Gastrocnemius medialis (tissue), 4 donors: Measurements from ENCODE around the gene KCNB1. TPM values are rescaled to one million over a fixed set of nuclear protein-coding genes. Genes with fewer than 3 reads are reported as not detected.

Experiments used
- ATAC-seq, 2 donors: fragments of 150-250 bp; one replicate each; pipeline ENCODE4 v1.9.1; 2016
- DNase-seq, 2 donors: peaks; one replicate each; pipeline ENCODE4 v3.0.0-alpha.2; 2019
- H3K27ac ChIP-seq, 4 donors: fragments of 200-600 bp; sonication (generic); 1 replicate in 1 of 4; 2 replicates in 3 of 4; pipeline ENCODE4 v1.5.1; 2016 to 2018; ENCODE audit warnings: mild to moderate bottlenecking in 2 of 4, moderate library complexity in 1 of 4
- H3K27me3 ChIP-seq, 3 donors: fragments of 200-600 bp; sonication (generic) in 2 of 3; 1 replicate in 1 of 3; 2 replicates in 2 of 3; pipeline versions ENCODE4 v1.5.1 to v1.6.0; 2016 to 2019; ENCODE audit warnings: mild to moderate bottlenecking in 1 of 3, moderate library complexity in 1 of 3
- H3K36me3 ChIP-seq, 2 donors: fragments of 200-600 bp; sonication (generic) in 1 of 2; one replicate each; pipeline ENCODE4 v1.5.1; 2017 to 2018
- H3K4me1 ChIP-seq, 2 donors: fragments of 200-600 bp; sonication (generic) in 1 of 2; one replicate each; pipeline ENCODE4 v1.5.1; 2016 to 2017; ENCODE audit warnings: mild to moderate bottlenecking in 2 of 2
- H3K4me3 ChIP-seq, 4 donors: fragments of 200-600 bp; sonication (generic) in 3 of 4; 1 replicate in 1 of 4; 2 replicates in 3 of 4; pipeline ENCODE4 v1.5.1; 2016 to 2019; ENCODE audit warnings: mild to moderate bottlenecking in 2 of 4
- H3K9me3 ChIP-seq, 3 donors: fragments of 200-600 bp; sonication (generic) in 2 of 3; 1 replicate in 1 of 3; 2 replicates in 2 of 3; pipeline ENCODE4 v1.5.1; 2016 to 2019
- POLR2A ChIP-seq, 2 donors: fragments of 450-650 bp; IDR thresholded peaks; one replicate each; pipeline ENCODE4 v1.6.1; 2017; ENCODE audit warnings: antibody characterized with exemption in 2 of 2, mild to moderate bottlenecking in 2 of 2, moderate library complexity in 2 of 2
- in situ Hi-C, 4 donors: fragments of 200-750 bp; cut with MboI; loops; one replicate each; pipeline versions ENCODE4 v1.15.0 to v1.8.0; 2017; ENCODE audit warnings: low sequenced_read_pairs in 4 of 4
- intact Hi-C: fragments of 100-400 bp; cut with DNase I; formaldehyde crosslinking; loops from one replicate; pipeline ENCODE4 v1.15.1; 2023; ENCODE audit warnings: low total_unique reads
- total RNA-seq, 4 donors: library from RNA; depleted of rRNA; stranded (reverse); fragments of >200 nt; gene quantifications; one replicate each; pipeline versions ENCODE4 v1.1.0 to v1.2.3, GENCODE V29; 2016
- TF ChIP-seq, protein P1 (sequence below), 5 experiments: fragments of 450-650 bp in 3 of 5; fragments of 200-600 bp in 2 of 5; sonication (generic) in 2 of 5; IDR thresholded peaks in 4 of 5; conservative IDR thresholded peaks in 1 of 5; 1 replicate in 4 of 5; 2 replicates in 1 of 5; pipeline ENCODE4 v1.5.1; 2016 to 2019; ENCODE audit warnings: antibody characterized with exemption in 5 of 5, mild to moderate bottlenecking in 3 of 5, moderate library complexity in 3 of 5

Gene KCNB1
- total RNA-seq, 4 donors from 2014 or later = 6.6 to 34.7 (median 9.4) TPM

DNA sequence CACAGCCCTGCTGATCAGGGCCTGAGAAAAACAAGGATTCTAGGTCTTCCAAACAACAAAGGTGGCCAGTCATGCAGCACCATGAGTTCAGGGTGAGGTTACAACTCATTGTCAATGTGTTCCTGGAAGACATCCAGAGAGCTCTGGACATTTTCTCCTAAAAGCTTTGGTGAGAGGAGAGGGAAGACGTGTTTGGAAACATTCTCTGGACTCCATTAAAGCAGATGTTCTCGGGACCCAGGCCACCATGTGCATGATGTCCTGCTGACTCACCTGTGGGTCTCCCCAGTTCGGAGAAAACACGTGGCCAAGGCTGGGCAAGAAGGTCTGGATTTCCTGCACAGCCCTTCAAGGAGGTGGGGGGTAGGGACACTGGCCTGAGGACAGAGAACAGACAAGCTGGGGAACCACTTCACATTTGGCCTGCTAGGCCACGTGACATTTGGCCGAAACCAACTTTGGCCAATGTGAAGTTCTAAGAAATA, 61.6 kb downstream of the KCNB1 start:
- no peaks in the 10 kb centered on the region for H3K9me3 ChIP-seq
- no peaks in the 10 kb centered on the region for H3K36me3 ChIP-seq
- in situ Hi-C loops = no loop called here
- intact Hi-C loops = loop anchor here (5.0 kb wide), 1 partner anchor 61 kb away; the partner anchor contains the start of gene KCNB1
- H3K4me1 ChIP-seq = peaks cover 72 to 75% of the 10 kb centered on the region in 2 donors
- ATAC-seq = peak; percentile 58 to 65
- no peaks in the 10 kb centered on the region for H3K27me3 ChIP-seq
- TF ChIP-seq POLR2A (IDR thresholded peaks at IDR 0.05) = no peak
- H3K4me3 ChIP-seq = no peak overlapping the region
- peak overlapping the region; percentile 67 to 83 (median 80) for H3K27ac ChIP-seq
- peak; percentile 87 to 91 for DNase-seq

DNA sequence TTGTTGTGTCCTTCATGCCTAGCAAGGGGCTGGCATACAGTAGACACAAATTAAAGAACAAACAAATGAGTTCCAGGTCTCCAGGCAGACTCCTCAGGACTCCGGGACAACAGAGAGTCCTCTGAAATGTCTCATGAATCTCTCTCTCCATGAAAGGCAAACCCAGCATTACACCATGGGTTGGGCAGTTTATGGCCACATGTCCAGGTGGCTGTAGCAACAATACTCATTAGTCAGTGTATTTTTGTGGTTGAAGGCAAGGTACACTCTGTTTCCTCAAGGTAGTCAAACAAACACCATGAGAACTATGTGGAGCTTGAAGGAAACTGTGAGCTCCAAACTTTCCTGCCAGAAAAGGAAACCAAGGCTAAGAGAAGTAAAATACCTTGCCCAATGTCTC, 62.2 kb downstream of the KCNB1 start:
- peak in 1 of 2 donors; percentile 14 for TF ChIP-seq POLR2A (IDR thresholded peaks at IDR 0.05)
- TF ChIP-seq, protein P1, sequence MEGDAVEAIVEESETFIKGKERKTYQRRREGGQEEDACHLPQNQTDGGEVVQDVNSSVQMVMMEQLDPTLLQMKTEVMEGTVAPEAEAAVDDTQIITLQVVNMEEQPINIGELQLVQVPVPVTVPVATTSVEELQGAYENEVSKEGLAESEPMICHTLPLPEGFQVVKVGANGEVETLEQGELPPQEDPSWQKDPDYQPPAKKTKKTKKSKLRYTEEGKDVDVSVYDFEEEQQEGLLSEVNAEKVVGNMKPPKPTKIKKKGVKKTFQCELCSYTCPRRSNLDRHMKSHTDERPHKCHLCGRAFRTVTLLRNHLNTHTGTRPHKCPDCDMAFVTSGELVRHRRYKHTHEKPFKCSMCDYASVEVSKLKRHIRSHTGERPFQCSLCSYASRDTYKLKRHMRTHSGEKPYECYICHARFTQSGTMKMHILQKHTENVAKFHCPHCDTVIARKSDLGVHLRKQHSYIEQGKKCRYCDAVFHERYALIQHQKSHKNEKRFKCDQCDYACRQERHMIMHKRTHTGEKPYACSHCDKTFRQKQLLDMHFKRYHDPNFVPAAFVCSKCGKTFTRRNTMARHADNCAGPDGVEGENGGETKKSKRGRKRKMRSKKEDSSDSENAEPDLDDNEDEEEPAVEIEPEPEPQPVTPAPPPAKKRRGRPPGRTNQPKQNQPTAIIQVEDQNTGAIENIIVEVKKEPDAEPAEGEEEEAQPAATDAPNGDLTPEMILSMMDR (IDR thresholded peaks at IDR 0.05 in 4 of 5, conservative IDR thresholded peaks at IDR 0.05 in 1 of 5) = no peak
- Histone ChIP-seq H3K27me3 (no peaks in the 10 kb centered on the region), H3K36me3 (no peaks in the 10 kb centered on the region), H3K4me3 (no peak overlapping the region), H3K9me3 (no peaks in the 10 kb centered on the region), H3K4me1 (peaks cover 77 to 78% of the 10 kb centered on the region in 2 donors), H3K27ac (peak overlapping the region; percentile 67 to 83 (median 80))
- DNase-seq (peak; percentile 66 to 71), ATAC-seq (peak; percentile 79 to 80)
- in situ Hi-C loops = no loop called here
- intact Hi-C loops = loop anchor here (5.0 kb wide), 1 partner anchor 62 kb away; the partner anchor contains the start of gene KCNB1

DNA sequence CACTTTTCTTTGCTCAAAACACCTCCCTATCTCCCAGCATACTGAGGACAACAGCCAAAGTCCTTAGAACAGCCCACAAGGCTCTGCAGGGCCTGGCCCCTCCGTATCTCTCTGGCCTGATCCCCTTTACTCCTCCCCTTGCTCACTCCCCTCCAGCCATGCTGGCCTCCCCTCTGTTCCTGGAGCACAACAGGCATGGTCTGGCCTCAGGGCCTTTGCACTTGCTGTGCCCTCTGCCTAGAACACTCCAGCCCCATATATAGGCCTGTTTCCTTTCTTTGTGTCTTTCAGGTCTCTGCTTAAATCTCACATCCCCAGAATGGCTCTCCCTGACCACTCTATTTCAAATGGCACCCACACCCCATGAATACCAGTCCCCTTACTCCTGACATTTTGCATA, 62.7 kb downstream of the KCNB1 start:
- DNase-seq (no peak), ATAC-seq (no peak)
- H3K4me3 ChIP-seq = no peak overlapping the region
- peak overlapping the region; percentile 67 to 83 (median 80) for H3K27ac ChIP-seq
- no peaks in the 10 kb centered on the region for H3K36me3 ChIP-seq
- H3K9me3 ChIP-seq = no peaks in the 10 kb centered on the region
- H3K27me3 ChIP-seq = no peaks in the 10 kb centered on the region
- peaks cover 82 to 83% of the 10 kb centered on the region in 2 donors for H3K4me1 ChIP-seq
- TF ChIP-seq POLR2A (IDR thresholded peaks at IDR 0.05) = no peak
- TF ChIP-seq, protein P1 (IDR thresholded peaks at IDR 0.05 in 4 of 5, conservative IDR thresholded peaks at IDR 0.05 in 1 of 5) = no peak
- in situ Hi-C loops (no loop called here), intact Hi-C loops (loop anchor here (5.0 kb wide), 2 partner anchors 63 to 108 kb away; partner anchors contain the start of gene KCNB1)

DNA sequence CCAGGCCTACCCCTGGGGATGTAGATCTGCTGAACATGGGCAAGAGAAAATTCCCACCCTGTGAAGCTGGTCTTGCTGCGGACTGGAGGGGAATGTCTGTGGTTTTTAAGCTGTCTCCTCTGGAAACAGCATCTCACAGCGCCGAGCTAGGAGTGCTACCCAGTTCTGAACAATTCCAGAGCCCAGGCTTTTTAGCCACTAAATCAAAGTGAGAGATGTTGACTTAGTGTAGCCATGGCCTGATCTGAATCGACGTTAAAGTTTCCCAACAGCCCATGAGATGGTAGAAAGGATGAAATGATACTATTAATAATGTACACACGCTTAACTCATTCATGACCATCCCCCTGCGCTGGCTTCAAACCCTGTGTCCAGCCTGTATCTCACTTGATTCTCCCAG, 63.7 kb downstream of the KCNB1 start:
- peaks cover 80 to 82% of the 10 kb centered on the region in 2 donors for H3K4me1 ChIP-seq

More for the DNA sequence above, 63.7 kb downstream of the KCNB1 start:
- ATAC-seq = no peak
- in situ Hi-C loops = no loop called here
- Histone ChIP-seq H3K4me3 (no peak overlapping the region), H3K27me3 (no peaks in the 10 kb centered on the region), H3K9me3 (no peaks in the 10 kb centered on the region), H3K27ac (peak overlapping the region; percentile 67 to 83 (median 80)), H3K36me3 (no peaks in the 10 kb centered on the region)
- no peak for DNase-seq
- intact Hi-C loops = loop anchor here (5.0 kb wide), 1 partner anchor 108 kb away; no protein-coding TSS in a partner anchor
- TF ChIP-seq, protein P1 (IDR thresholded peaks at IDR 0.05 in 4 of 5, conservative IDR thresholded peaks at IDR 0.05 in 1 of 5) = no peak
- no peak for TF ChIP-seq POLR2A (IDR thresholded peaks at IDR 0.05)
